HG03045 (cell line): Measurements from ENCODE around the gene YTHDF1.
"Not testable (repeated sequence)": the region's sequence is repeated elsewhere in the genome, so short reads cannot be mapped to it uniquely, and the experiment has no call there.

Experiments
- ATAC-seq: cut with Tn5 transposase; IDR thresholded peaks from one replicate; pipeline ENCODE4 v1.9.1; 2021; ENCODE audit warnings: mild to moderate bottlenecking, moderate library complexity; ENCODE audit not compliant: unreplicated experiment

Gene YTHDF1

GRCh38 chr20:63159251-63159650, 56.7 kb downstream of the YTHDF1 start:
- ATAC-seq, result not testable (repeated sequence)

GRCh38 chr20:63158845-63159244, 57.1 kb downstream of the YTHDF1 start:
- no peak for ATAC-seq

- ATAC-seq, result no peak
These were observed 57.6 kb downstream of the YTHDF1 start for GRCh38 chr20:63158352-63158751.

GRCh38 chr20:63157431-63157830, 58.5 kb downstream of the YTHDF1 start:
- not testable (repeated sequence) for ATAC-seq

- no peak for ATAC-seq
These were observed 59.7 kb downstream of the YTHDF1 start for GRCh38 chr20:63156221-63156671.

GRCh38 chr20:63155266-63156165, 60.4 kb downstream of the YTHDF1 start:
- no peak for ATAC-seq

GRCh38 chr20:63154395-63154794, 61.5 kb downstream of the YTHDF1 start:
- no peak for ATAC-seq

GRCh38 chr20:63153254-63154221, 62.4 kb downstream of the YTHDF1 start:
- ATAC-seq, result no peak

- ATAC-seq, result no peak
These were observed 63.3 kb downstream of the YTHDF1 start for GRCh38 chr20:63152322-63153253.

GRCh38 chr20:63151554-63152321, 64.2 kb downstream of the YTHDF1 start:
- ATAC-seq, result no peak

- ATAC-seq, result no peak
These were observed 64.9 kb downstream of the YTHDF1 start for GRCh38 chr20:63150911-63151531.

- no peak for ATAC-seq
These were observed 65.5 kb downstream of the YTHDF1 start for GRCh38 chr20:63150391-63150898.

- no peak for ATAC-seq
These were observed 66.3 kb downstream of the YTHDF1 start for GRCh38 chr20:63149531-63150192.

- ATAC-seq, result no peak
These were observed 67.2 kb downstream of the YTHDF1 start for GRCh38 chr20:63148696-63149095.

- no peak for ATAC-seq
These were observed 68.4 kb downstream of the YTHDF1 start for GRCh38 chr20:63147532-63147931.
